ENCODE results near the gene DGLUCY.
"Not testable (repeated sequence)": the region's sequence is repeated elsewhere in the genome, so short reads cannot be mapped to it uniquely, and the experiment has no call there.

The DGLUCY gene

DNA sequence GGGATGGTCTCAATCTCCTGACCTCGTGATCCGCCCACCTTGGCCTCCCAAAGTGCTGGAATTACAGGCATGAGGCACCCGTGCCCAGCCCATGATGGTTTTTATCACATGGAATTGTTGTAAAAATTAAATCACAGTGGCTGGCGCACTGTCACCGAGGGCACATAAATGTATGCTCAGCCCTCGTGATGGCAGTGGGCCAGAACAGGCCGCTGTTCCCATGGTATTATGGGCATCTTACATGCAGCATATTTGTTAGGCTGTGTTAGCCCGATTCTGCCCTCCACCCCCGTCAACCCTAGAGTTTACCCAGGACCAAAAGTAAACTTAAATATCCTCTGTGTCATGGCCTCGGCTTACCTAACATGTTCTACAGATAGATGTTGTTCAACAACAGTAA lies 82.0 kb downstream of the DGLUCY start:
- Histone ChIP-seq H3K4me3 (ENCODE audit: low read length) (no peak overlapping the region), H3K36me3 (ENCODE audit: control insufficient read depth, low read depth, low read length) (no peaks in the 10 kb centered on the region), H3K27ac (ENCODE audit: low read length) (no peak overlapping the region), H3K4me1 (ENCODE audit: control insufficient read depth, low read depth, low read length) (no peaks in the 10 kb centered on the region), H3K9me3 (ENCODE audit: control insufficient read depth, low read depth, low read length) (no peaks in the 10 kb centered on the region), H3K27me3 (ENCODE audit: control insufficient read depth, insufficient read depth, low read length) (no peaks in the 10 kb centered on the region), H3K9ac (ENCODE audit: low read length) (no peak overlapping the region)

GRCh38 chr14:91197631-91198030 lies 83.8 kb downstream of the DGLUCY start:
- Histone ChIP-seq H3K27ac (ENCODE audit: low read length) (no peak overlapping the region), H3K36me3 (ENCODE audit: control insufficient read depth, low read depth, low read length) (no peaks in the 10 kb centered on the region), H3K27me3 (ENCODE audit: control insufficient read depth, insufficient read depth, low read length) (no peaks in the 10 kb centered on the region), H3K4me1 (ENCODE audit: control insufficient read depth, low read depth, low read length) (no peaks in the 10 kb centered on the region), H3K9me3 (ENCODE audit: control insufficient read depth, low read depth, low read length) (no peaks in the 10 kb centered on the region), H3K4me3 (ENCODE audit: low read length) (no peak overlapping the region), H3K9ac (ENCODE audit: low read length) (no peak overlapping the region)

- H3K9me3 ChIP-seq (ENCODE audit: control insufficient read depth, low read depth, low read length); H3K4me1 ChIP-seq (ENCODE audit: control insufficient read depth, low read depth, low read length); H3K27me3 ChIP-seq (ENCODE audit: control insufficient read depth, insufficient read depth, low read length); H3K4me3 ChIP-seq (ENCODE audit: low read length); H3K9ac ChIP-seq (ENCODE audit: low read length); H3K36me3 ChIP-seq (ENCODE audit: control insufficient read depth, low read depth, low read length); H3K27ac ChIP-seq (ENCODE audit: low read length): not testable (repeated sequence)
Observed at GRCh38 chr14:91200802-91201201, 86.9 kb downstream of the DGLUCY start.

- Histone ChIP-seq H3K27me3 (ENCODE audit: control insufficient read depth, insufficient read depth, low read length) (no peaks in the 10 kb centered on the region), H3K4me1 (ENCODE audit: control insufficient read depth, low read depth, low read length) (no peaks in the 10 kb centered on the region), H3K36me3 (ENCODE audit: control insufficient read depth, low read depth, low read length) (peaks cover 8% of the 10 kb centered on the region), H3K9ac (ENCODE audit: low read length) (no peak overlapping the region), H3K9me3 (ENCODE audit: control insufficient read depth, low read depth, low read length) (no peaks in the 10 kb centered on the region), H3K4me3 (ENCODE audit: low read length) (no peak overlapping the region), H3K27ac (ENCODE audit: low read length) (no peak overlapping the region)
Observed at GRCh38 chr14:91202234-91202974, 88.5 kb downstream of the DGLUCY start.

GRCh38 chr14:91204657-91205056 lies 90.8 kb downstream of the DGLUCY start:
- Histone ChIP-seq H3K27ac (ENCODE audit: low read length) (no peak overlapping the region), H3K4me3 (ENCODE audit: low read length) (no peak overlapping the region), H3K4me1 (ENCODE audit: control insufficient read depth, low read depth, low read length) (no peaks in the 10 kb centered on the region), H3K9me3 (ENCODE audit: control insufficient read depth, low read depth, low read length) (no peaks in the 10 kb centered on the region), H3K9ac (ENCODE audit: low read length) (no peak overlapping the region), H3K36me3 (ENCODE audit: control insufficient read depth, low read depth, low read length) (peaks cover 10% of the 10 kb centered on the region), H3K27me3 (ENCODE audit: control insufficient read depth, insufficient read depth, low read length) (no peaks in the 10 kb centered on the region)

DNA sequence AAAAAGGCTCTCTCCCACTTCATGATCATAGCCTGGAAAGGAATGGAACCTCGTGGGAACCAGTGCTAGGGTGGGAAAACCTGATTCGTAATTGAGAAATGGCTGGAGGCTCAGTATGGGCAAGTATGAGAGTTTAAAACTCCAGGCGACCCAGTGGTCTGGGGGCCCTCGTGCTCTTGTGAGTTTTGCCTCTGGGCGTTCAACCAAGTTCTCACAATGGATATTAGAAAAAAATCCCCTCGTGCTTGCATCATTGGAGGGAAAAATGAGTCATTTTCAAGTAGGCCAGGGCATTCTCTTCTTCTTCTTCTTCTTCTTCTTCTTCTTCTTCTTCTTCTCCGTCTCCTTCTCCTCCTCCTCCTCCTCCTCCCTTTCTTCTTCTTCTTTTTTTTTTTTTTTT lies 91.6 kb downstream of the DGLUCY start:
- Histone ChIP-seq H3K27me3 (ENCODE audit: control insufficient read depth, insufficient read depth, low read length) (no peaks in the 10 kb centered on the region), H3K9ac (ENCODE audit: low read length) (no peak overlapping the region), H3K9me3 (ENCODE audit: control insufficient read depth, low read depth, low read length) (no peaks in the 10 kb centered on the region), H3K4me3 (ENCODE audit: low read length) (no peak overlapping the region), H3K27ac (ENCODE audit: low read length) (no peak overlapping the region), H3K4me1 (ENCODE audit: control insufficient read depth, low read depth, low read length) (no peaks in the 10 kb centered on the region), H3K36me3 (ENCODE audit: control insufficient read depth, low read depth, low read length) (peaks cover 10% of the 10 kb centered on the region)

DNA sequence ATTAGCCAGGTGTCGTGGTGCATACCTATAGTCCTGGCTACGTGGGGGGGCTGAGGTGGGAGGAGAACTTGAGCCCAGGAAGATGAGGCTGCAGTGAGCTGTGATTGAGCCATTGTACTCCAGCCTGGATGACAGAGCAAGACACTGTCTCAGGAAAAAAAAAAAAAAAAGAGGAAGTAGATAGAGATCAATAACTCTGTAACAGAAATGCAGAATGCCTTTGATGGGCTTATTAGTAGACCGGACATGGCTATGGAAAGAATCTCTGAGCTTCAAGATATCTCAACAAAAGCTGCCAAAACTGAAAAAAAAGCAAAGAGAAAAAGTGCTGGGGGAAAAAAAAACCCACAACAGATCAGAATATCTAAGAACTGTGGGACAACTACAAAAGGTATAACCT lies 93.1 kb downstream of the DGLUCY start:
- no peaks in the 10 kb centered on the region for H3K4me1 ChIP-seq (ENCODE audit: control insufficient read depth, low read depth, low read length)
- H3K27ac ChIP-seq (ENCODE audit: low read length), result no peak overlapping the region
- H3K27me3 ChIP-seq (ENCODE audit: control insufficient read depth, insufficient read depth, low read length), result no peaks in the 10 kb centered on the region
- no peaks in the 10 kb centered on the region for H3K9me3 ChIP-seq (ENCODE audit: control insufficient read depth, low read depth, low read length)
- no peak overlapping the region for H3K4me3 ChIP-seq (ENCODE audit: low read length)
- peaks cover 10% of the 10 kb centered on the region for H3K36me3 ChIP-seq (ENCODE audit: control insufficient read depth, low read depth, low read length)
- H3K9ac ChIP-seq (ENCODE audit: low read length), result no peak overlapping the region

GRCh38 chr14:91211017-91211416 lies 97.1 kb downstream of the DGLUCY start:
- Histone ChIP-seq H3K9ac (ENCODE audit: low read length) (no peak overlapping the region), H3K36me3 (ENCODE audit: control insufficient read depth, low read depth, low read length) (peaks cover 3% of the 10 kb centered on the region), H3K27me3 (ENCODE audit: control insufficient read depth, insufficient read depth, low read length) (no peaks in the 10 kb centered on the region), H3K4me1 (ENCODE audit: control insufficient read depth, low read depth, low read length) (no peaks in the 10 kb centered on the region), H3K9me3 (ENCODE audit: control insufficient read depth, low read depth, low read length) (no peaks in the 10 kb centered on the region), H3K27ac (ENCODE audit: low read length) (no peak overlapping the region), H3K4me3 (ENCODE audit: low read length) (no peak overlapping the region)

- Histone ChIP-seq H3K27ac (ENCODE audit: low read length) (no peak overlapping the region), H3K36me3 (ENCODE audit: control insufficient read depth, low read depth, low read length) (no peaks in the 10 kb centered on the region), H3K4me3 (ENCODE audit: low read length) (no peak overlapping the region), H3K27me3 (ENCODE audit: control insufficient read depth, insufficient read depth, low read length) (no peaks in the 10 kb centered on the region), H3K9me3 (ENCODE audit: control insufficient read depth, low read depth, low read length) (no peaks in the 10 kb centered on the region), H3K4me1 (ENCODE audit: control insufficient read depth, low read depth, low read length) (no peaks in the 10 kb centered on the region), H3K9ac (ENCODE audit: low read length) (no peak overlapping the region)
Observed at GRCh38 chr14:91214306-91214705, 100.4 kb downstream of the DGLUCY start.

- Histone ChIP-seq H3K4me1 (ENCODE audit: control insufficient read depth, low read depth, low read length) (no peaks in the 10 kb centered on the region), H3K9ac (ENCODE audit: low read length) (no peak overlapping the region), H3K4me3 (ENCODE audit: low read length) (no peak overlapping the region), H3K36me3 (ENCODE audit: control insufficient read depth, low read depth, low read length) (no peaks in the 10 kb centered on the region), H3K27ac (ENCODE audit: low read length) (no peak overlapping the region), H3K27me3 (ENCODE audit: control insufficient read depth, insufficient read depth, low read length) (no peaks in the 10 kb centered on the region), H3K9me3 (ENCODE audit: control insufficient read depth, low read depth, low read length) (no peaks in the 10 kb centered on the region)
Observed at GRCh38 chr14:91215381-91215780, 101.5 kb downstream of the DGLUCY start.

- H3K4me3 ChIP-seq (ENCODE audit: low read length), result no peak overlapping the region
- no peak overlapping the region for H3K9ac ChIP-seq (ENCODE audit: low read length)
- H3K36me3 ChIP-seq (ENCODE audit: control insufficient read depth, low read depth, low read length), result no peaks in the 10 kb centered on the region
- no peaks in the 10 kb centered on the region for H3K4me1 ChIP-seq (ENCODE audit: control insufficient read depth, low read depth, low read length)
- no peaks in the 10 kb centered on the region for H3K27me3 ChIP-seq (ENCODE audit: control insufficient read depth, insufficient read depth, low read length)
- H3K9me3 ChIP-seq (ENCODE audit: control insufficient read depth, low read depth, low read length), result no peaks in the 10 kb centered on the region
- no peak overlapping the region for H3K27ac ChIP-seq (ENCODE audit: low read length)
Observed at GRCh38 chr14:91216731-91217226, 102.9 kb downstream of the DGLUCY start.

DNA sequence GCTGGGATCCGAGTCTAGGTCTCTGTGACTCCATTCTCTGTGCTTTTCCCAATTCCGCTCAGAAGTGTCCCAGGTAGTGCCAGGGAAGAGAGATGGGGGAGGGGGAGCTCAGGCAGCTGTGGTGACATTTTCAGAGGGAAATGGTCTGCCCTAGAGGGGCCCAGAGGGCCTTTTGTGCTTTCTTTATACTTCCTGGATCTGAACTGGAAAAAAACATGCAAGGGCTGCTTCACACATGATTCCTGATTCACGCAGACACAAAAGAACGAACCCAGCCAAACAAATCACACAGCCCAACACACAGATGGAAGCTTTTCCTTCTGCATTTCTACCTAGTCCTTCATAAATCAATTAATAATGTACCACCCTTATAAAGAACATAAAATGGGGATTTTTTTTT lies 104.1 kb downstream of the DGLUCY start:
- Histone ChIP-seq H3K9me3 (ENCODE audit: control insufficient read depth, low read depth, low read length) (no peaks in the 10 kb centered on the region), H3K4me1 (ENCODE audit: control insufficient read depth, low read depth, low read length) (no peaks in the 10 kb centered on the region), H3K27me3 (ENCODE audit: control insufficient read depth, insufficient read depth, low read length) (no peaks in the 10 kb centered on the region), H3K4me3 (ENCODE audit: low read length) (no peak overlapping the region), H3K27ac (ENCODE audit: low read length) (no peak overlapping the region), H3K36me3 (ENCODE audit: control insufficient read depth, low read depth, low read length) (no peaks in the 10 kb centered on the region), H3K9ac (ENCODE audit: low read length) (no peak overlapping the region)

All from iPS-18a (cell line).